ENCODE results near the gene UFD1. TPM values are rescaled to one million over a fixed set of nuclear protein-coding genes. Genes with fewer than 3 reads are reported as not detected.

The UFD1 gene, protein sequence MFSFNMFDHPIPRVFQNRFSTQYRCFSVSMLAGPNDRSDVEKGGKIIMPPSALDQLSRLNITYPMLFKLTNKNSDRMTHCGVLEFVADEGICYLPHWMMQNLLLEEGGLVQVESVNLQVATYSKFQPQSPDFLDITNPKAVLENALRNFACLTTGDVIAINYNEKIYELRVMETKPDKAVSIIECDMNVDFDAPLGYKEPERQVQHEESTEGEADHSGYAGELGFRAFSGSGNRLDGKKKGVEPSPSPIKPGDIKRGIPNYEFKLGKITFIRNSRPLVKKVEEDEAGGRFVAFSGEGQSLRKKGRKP
- 38.9 and 39.1 TPM in 2 replicates for total RNA-seq

GRCh38 chr22:19478901-19479354 is at the start of gene UFD1:
UFD1 (minus strand) TSS chr22:19479193; CDS start chr22:19479085, 108 bp downstream.

GRCh38 chr22:19524170-19525115 is 45.5 kb upstream of the UFD1 start, which contains the start of gene CLDN5:
CLDN5 (minus strand) TSS chr22:19524410; CDS start chr22:19524255, 155 bp downstream.

DNA sequence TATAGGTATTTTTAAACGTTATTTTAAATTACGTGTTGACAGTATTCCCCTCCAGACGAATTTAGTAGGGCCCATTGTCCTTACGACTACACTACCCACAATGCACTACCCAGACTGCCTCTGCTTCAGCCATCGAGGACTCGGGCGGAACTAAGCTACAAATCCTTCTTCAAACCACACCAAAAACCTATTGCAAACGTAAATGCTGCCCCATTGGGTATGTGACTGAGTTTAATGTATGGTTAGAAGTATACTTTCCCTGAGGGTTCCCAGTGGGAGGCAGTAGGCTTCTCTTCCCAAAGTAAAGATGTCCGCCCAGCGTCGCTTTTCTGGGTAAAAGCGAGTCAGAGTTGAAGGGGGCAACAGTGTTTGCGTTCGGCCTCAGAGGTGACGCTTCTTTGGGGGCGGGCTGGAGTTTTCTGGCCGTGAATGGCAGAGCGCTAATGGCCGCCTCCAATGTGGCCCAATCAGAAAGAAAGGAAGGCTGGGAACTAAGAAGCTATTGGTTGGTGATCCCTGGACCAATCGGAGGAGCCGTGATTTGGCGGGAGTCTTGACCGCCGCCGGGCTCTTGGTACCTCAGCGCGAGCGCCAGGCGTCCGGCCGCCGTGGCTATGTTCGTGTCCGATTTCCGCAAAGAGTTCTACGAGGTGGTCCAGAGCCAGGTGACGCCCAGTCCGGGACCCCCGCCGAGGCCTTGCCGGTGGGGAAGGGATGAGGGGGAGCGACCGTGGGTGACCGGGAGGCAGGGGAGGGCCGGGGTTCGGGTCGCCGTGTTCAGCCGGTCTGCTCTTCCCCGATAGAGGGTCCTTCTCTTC is 571 bp upstream of the UFD1 start, which contains the start of gene CDC45:
TSS of gene CDC45 (plus strand) at position 566 of the 818 bp plus-strand sequence. CDS start at position 615, 49 bp downstream.

DNA sequence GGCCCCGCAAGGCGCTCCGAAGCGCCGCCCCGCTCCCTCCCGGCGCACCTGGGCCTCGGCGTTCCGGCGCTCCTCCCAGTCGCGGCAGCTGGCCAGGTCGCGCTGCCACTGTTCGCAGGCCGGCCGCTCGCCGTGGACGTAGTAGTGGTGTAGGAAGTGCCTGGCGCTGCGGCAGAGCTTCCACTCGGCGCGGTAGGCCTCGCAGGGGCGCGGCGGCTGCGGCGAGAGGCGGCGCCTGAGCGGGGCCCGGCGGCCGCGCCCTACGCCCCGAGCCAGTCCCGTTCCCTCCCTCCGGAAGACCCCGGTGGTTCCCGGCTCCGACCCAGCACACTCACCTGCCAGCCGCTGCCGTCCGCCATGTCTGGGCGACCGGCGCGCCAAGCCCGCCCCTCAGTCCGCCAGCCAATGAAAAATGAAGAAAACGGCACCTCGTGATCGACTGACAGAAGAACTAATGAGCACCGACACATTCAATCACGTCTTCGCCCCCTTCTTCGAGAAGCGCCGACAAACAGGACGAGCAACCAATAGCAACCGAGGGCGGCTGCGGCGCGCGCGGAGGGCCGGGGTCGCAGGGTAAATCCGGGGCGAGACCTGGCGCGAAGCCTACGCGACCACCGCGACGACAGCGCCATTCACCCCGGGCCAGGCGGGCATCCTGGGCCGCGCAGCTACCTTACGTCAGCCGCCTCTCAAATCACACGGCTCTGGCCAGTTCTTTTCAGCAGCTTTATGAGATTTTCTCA is 31.5 kb downstream of the UFD1 start, which contains the start of gene C22orf39:
TSS of gene C22orf39 (minus strand) at position 382 of the 746 bp plus-strand sequence. CDS start at position 359, 23 bp downstream.

DNA sequence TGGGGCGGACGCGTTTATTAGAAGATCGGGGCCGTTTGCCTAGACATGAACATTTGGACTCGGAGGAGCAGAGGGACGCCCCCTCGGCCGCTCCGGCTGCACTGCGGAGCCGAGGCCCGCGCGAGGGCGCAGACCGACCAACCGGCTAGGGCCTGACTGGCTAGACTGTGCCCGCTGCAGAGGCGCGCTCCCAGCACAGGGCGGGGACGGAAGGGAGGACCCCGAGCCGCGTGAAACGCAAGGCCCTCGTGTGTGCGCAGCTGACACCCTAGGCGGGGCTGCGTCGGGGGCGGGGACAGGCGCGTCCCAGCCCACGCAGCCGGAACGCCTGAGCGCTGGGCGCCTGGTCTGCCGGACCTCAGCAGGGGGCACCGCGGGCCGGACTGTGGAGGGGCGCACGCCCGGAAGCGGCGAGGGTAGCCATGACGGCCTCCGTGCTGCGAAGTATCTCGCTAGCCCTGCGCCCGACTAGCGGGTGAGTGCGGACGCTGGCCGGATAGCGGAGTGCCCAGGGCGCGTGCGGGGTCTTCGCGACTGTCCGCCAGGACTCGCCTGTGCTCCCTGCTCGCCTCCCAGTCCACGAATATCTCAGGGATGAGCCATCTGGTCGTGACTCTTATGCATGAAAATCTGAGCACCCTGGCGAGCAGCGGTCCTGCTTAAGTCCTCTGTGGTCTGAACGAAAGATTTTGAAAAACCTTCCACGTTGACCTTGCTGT is 46.7 kb downstream of the UFD1 start, which contains the start of gene MRPL40:
TSS of gene MRPL40 (plus strand) at position 413 of the 719 bp plus-strand sequence. CDS start at position 423, 10 bp downstream.

GRCh38 chr22:19431649-19432132 is 47.3 kb downstream of the UFD1 start, which contains the start of gene HIRA:
HIRA (minus strand) TSS chr22:19431733; CDS start chr22:19431476, 257 bp downstream.

Other genes starting within 250 kb of the UFD1 start
- gene CLTCL1, start 187.5 kb downstream of the UFD1 start, total RNA-seq = 7.5 and 8.6 TPM in 2 replicates
- 22.7 and 22.8 TPM in 2 replicates for gene HIRA, start 47.5 kb downstream of the UFD1 start, total RNA-seq
- 20.9 and 25.6 TPM in 2 replicates for gene MRPL40, start 46.6 kb downstream of the UFD1 start, total RNA-seq
- gene C22orf39, start 31.5 kb downstream of the UFD1 start, total RNA-seq = 10.2 and 15.3 TPM in 2 replicates
- 0.36 and 1.1 TPM in 2 replicates for gene CDC45, start 727 bp upstream of the UFD1 start, total RNA-seq
- gene CLDN5, start 45.2 kb upstream of the UFD1 start, total RNA-seq = not detected in 2 replicates
- 43.6 and 47.7 TPM in 2 replicates for gene SEPTIN5, start 235.3 kb upstream of the UFD1 start, total RNA-seq
- 4.3 and 5.0 TPM in 2 replicates for gene GP1BB, start 244.3 kb upstream of the UFD1 start, total RNA-seq

Data from hair follicle dermal papilla cell (primary cell).